GM12878 (cell line): ENCODE measurements around the gene OTOP3. TPM values are rescaled to one million over a fixed set of nuclear protein-coding genes. Genes with fewer than 3 reads are reported as not detected.

Experiments
- ATAC-seq: fragments of 200-7000 bp; cut with Tn5 transposase; 3 replicates; pipeline ENCODE4 v1.9.1; 2020; ENCODE audit warnings: mild to moderate bottlenecking, moderate library complexity
- BruUV-seq: library from RNA; stranded (reverse); fragments of 400-500 nt; replicated peaks from 2 replicates; lab custom pipeline; 2021; lab: Mats Ljungman, UMichigan
- CTCF ChIA-PET: fragments of 300-600 bp; sonication (Branson Sonifier 250); formaldehyde crosslinking; extraction: SDS; loops from one replicate; lab custom pipeline; 2021; ENCODE audit warnings: inconsistent platforms; lab: Yijun Ruan, JAX
- POLR2A ChIA-PET: fragments of 350-600 bp; formaldehyde crosslinking; extraction: SDS; loops from one replicate; lab custom pipeline; 2021; ENCODE audit warnings: inconsistent platforms; lab: Charles Lee
- RAD21 ChIA-PET: fragments of 300-600 bp; sonication (Branson Sonifier 250); formaldehyde crosslinking; loops from one replicate; lab custom pipeline; 2023; ENCODE audit warnings: antibody characterized with exemption; ENCODE audit not compliant: unreplicated experiment; lab: Charles Lee
- SMC1A ChIA-PET: fragments of 300-600 bp; sonication (Branson Sonifier 250); formaldehyde crosslinking; loops from one replicate; lab custom pipeline; 2023; ENCODE audit not compliant: unreplicated experiment, uncharacterized antibody; lab: Charles Lee
- DNase-seq: peaks from one replicate; pipeline ENCODE4 v3.0.0-alpha.2; 2011; ENCODE audit warnings: low read depth, low spot score
- FAIRE-seq: peaks from 3 replicates; lab custom pipeline; 2011; peaks lifted over from hg19 to GRCh38; lab: Jason Lieb, UNC
- H2AFZ ChIP-seq: 2 replicates; pipeline ENCODE4 v1.6.0; 2011; ENCODE audit warnings: low read depth, low read length, control low read depth; ENCODE audit not compliant: control insufficient read depth
- H3K27ac ChIP-seq: 2 replicates; pipeline ENCODE4 v1.5.1; 2011; ENCODE audit warnings: control low read depth; ENCODE audit not compliant: control insufficient read depth, insufficient read depth
- H3K27me3 ChIP-seq, 2 experiments: replicated peaks in 1 of 2; 2 replicates each; pipeline versions ENCODE4 v1.6.0 to v1.6.1; 2011; ENCODE audit warnings: low read length in 1 of 2; ENCODE audit not compliant: control insufficient read depth in 2 of 2, insufficient read depth in 2 of 2
- H3K36me3 ChIP-seq, 2 experiments: 2 replicates each; pipeline ENCODE4 v1.5.1; 2011; ENCODE audit warnings: low read length in 1 of 2; ENCODE audit not compliant: control insufficient read depth in 2 of 2, insufficient read depth in 2 of 2
- H3K4me1 ChIP-seq: 2 replicates; pipeline ENCODE4 v1.6.1; 2011; ENCODE audit warnings: mild to moderate bottlenecking, low read length, moderate library complexity, mixed read lengths; ENCODE audit not compliant: control insufficient read depth, insufficient read depth
- H3K4me2 ChIP-seq: 2 replicates; pipeline ENCODE4 v1.6.0; 2011; ENCODE audit warnings: control low read depth; ENCODE audit not compliant: control insufficient read depth, insufficient read depth
- H3K4me3 ChIP-seq: fragments of 200-600 bp; sonication (generic); 2 replicates; pipeline ENCODE4 v1.5.1; 2016
- H3K79me2 ChIP-seq: 2 replicates; pipeline ENCODE4 v1.6.0; 2011; ENCODE audit warnings: low read length; ENCODE audit not compliant: control insufficient read depth, insufficient read depth
- H3K9ac ChIP-seq: 2 replicates; pipeline ENCODE4 v1.8.0; 2011; ENCODE audit warnings: low read length, control low read depth, mixed read lengths; ENCODE audit not compliant: control insufficient read depth, insufficient read depth
- H3K9me3 ChIP-seq: replicated peaks from 3 replicates; pipeline ENCODE4 v1.5.1; 2011; ENCODE audit warnings: mild to moderate bottlenecking, low read length; ENCODE audit not compliant: control insufficient read depth, insufficient read depth
- H4K20me1 ChIP-seq: 2 replicates; pipeline ENCODE4 v1.6.0; 2011; ENCODE audit not compliant: control insufficient read depth, insufficient read depth
- CREB1 ChIP-seq: IDR thresholded peaks from 2 replicates; pipeline ENCODE4 v1.6.1; 2012; ENCODE audit warnings: low read depth, mild to moderate bottlenecking, inconsistent platforms
- EED ChIP-seq: sonication (generic); IDR thresholded peaks from 2 replicates; pipeline ENCODE4 v1.6.1; 2016; ENCODE audit warnings: antibody characterized with exemption, low read depth
- EP300 ChIP-seq, 2 experiments: fragments of 150-350 bp in 1 of 2; IDR thresholded peaks; 2 replicates each; pipeline ENCODE4 v1.6.1; 2011 to 2012; ENCODE audit warnings: low read depth in 2 of 2, low read length in 2 of 2, borderline replicate concordance in 1 of 2, improper control_type of control experiment in 1 of 2, inconsistent platforms in 1 of 2; ENCODE audit not compliant: control insufficient read depth in 1 of 2
- ETV6 ChIP-seq, 2 experiments: fragments of 450-650 bp in 1 of 2; IDR thresholded peaks in 1 of 2; conservative IDR thresholded peaks in 1 of 2; 2 replicates each; pipeline ENCODE4 v1.6.1; 2014; ENCODE audit warnings: antibody characterized with exemption in 1 of 2, borderline replicate concordance in 1 of 2, low read depth in 1 of 2, mild to moderate bottlenecking in 1 of 2, moderate library complexity in 1 of 2
- FOS ChIP-seq: IDR thresholded peaks from 3 replicates; pipeline ENCODE4 v1.6.1; 2011; ENCODE audit warnings: borderline replicate concordance; ENCODE audit not compliant: insufficient read length; ENCODE audit errors: extremely low read depth
- GABPA ChIP-seq: IDR thresholded peaks from 2 replicates; pipeline ENCODE4 v1.6.1; 2014; ENCODE audit warnings: antibody characterized with exemption, low read depth, mild to moderate bottlenecking, inconsistent platforms
- JUND ChIP-seq: IDR thresholded peaks from 2 replicates; pipeline ENCODE4 v1.6.1; 2012; ENCODE audit warnings: low read depth, mild to moderate bottlenecking, low read length, improper control_type of control experiment, moderate library complexity
- KLF5 ChIP-seq: fragments of 450-650 bp; IDR thresholded peaks from 2 replicates; pipeline ENCODE4 v1.6.1; 2014; ENCODE audit warnings: mild to moderate bottlenecking; ENCODE audit not compliant: partially characterized antibody
- MYC ChIP-seq: IDR thresholded peaks from 2 replicates; pipeline ENCODE4 v1.6.1; 2011; ENCODE audit warnings: mild to moderate bottlenecking, low read length, moderate library complexity, inconsistent platforms; ENCODE audit not compliant: insufficient read depth, insufficient replicate concordance, insufficient read length, severe bottlenecking
- POLR2A ChIP-seq: IDR thresholded peaks from 2 replicates; pipeline ENCODE4 v1.6.1; 2011; ENCODE audit warnings: low read depth, mild to moderate bottlenecking, low read length
- POLR2AphosphoS2 ChIP-seq: IDR thresholded peaks from 2 replicates; pipeline ENCODE4 v1.6.1; 2011; ENCODE audit warnings: low read depth, mild to moderate bottlenecking, low read length, improper control_type of control experiment, moderate library complexity
- SMAD1 ChIP-seq: fragments of 450-650 bp; IDR thresholded peaks from 2 replicates; pipeline ENCODE4 v1.6.1; 2018; ENCODE audit warnings: mild to moderate bottlenecking, low read depth; ENCODE audit not compliant: partially characterized antibody
- ZNF217 ChIP-seq: fragments of 450-650 bp; IDR thresholded peaks from 2 replicates; pipeline ENCODE4 v1.6.1; 2017; ENCODE audit warnings: antibody characterized with exemption, mild to moderate bottlenecking
- ZNF384 ChIP-seq: IDR thresholded peaks from 2 replicates; pipeline ENCODE4 v1.6.1; 2012; ENCODE audit warnings: low read depth, mild to moderate bottlenecking, low read length, improper control_type of control experiment, borderline replicate concordance
- ZSCAN29 ChIP-seq: fragments of 450-650 bp; IDR thresholded peaks from 2 replicates; pipeline ENCODE4 v1.6.1; 2017; ENCODE audit warnings: mild to moderate bottlenecking, moderate library complexity
- WGBS: methylation state at CpG from one replicate; pipeline ENCODE4 v1.1.6; 2016; ENCODE audit warnings: low lambda C conversion rate; ENCODE audit not compliant: insufficient replicate concordance, insufficient coverage; ENCODE audit errors: missing lambda C conversion rate; 5-methylcytosine and 5-hydroxymethylcytosine counted together
- in situ Hi-C: fragments of 300-500 bp; cut with MboI; formaldehyde crosslinking; loops from 9 replicates; pipeline ENCODE4 v1.14.3; 2018; ENCODE audit warnings: mixed read lengths
- intact Hi-C: fragments of 100-400 bp; cut with micrococcal nuclease; formaldehyde crosslinking; loops from one replicate; pipeline ENCODE4 v1.14.2; 2022; ENCODE audit not compliant: unreplicated experiment
- polyA plus RNA-seq, 11 experiments: library from polyadenylated mRNA; depleted of rRNA in 4 of 11; unstranded in 6 of 11; stranded (reverse) in 5 of 11; fragments of >200 nt; fragmentation: Nextera tagmentation in 4 of 11; fragmentation: Illumina TruSeq in 1 of 11; extraction: Ambion mirVana in 4 of 11; extraction: Trizol in 1 of 11; gene quantifications; 1 replicate in 1 of 11; 2 replicates in 10 of 11; pipeline versions ENCODE4 v1.2.1 to v1.2.3, GENCODE V29; 2011 to 2016; ENCODE audit warnings: inconsistent platforms in 2 of 11, missing spikeins in 2 of 11, low read depth in 1 of 11
- total RNA-seq, 4 experiments: library from RNA; depleted of rRNA in 3 of 4; stranded (reverse); fragments of >200 nt in 3 of 4; fragmentation: Illumina TruSeq in 1 of 4; extraction: Trizol in 1 of 4; gene quantifications; 2 replicates each; pipeline versions ENCODE4 v1.2.1 to v1.2.3, GENCODE V29; 2013 to 2021
- TF ChIP-seq, protein P1 (sequence below): fragments of 450-650 bp; IDR thresholded peaks from 2 replicates; pipeline ENCODE4 v1.6.1; 2017; ENCODE audit warnings: antibody characterized with exemption, mild to moderate bottlenecking, moderate library complexity
- TF ChIP-seq, protein P2 (sequence below): fragments of 450-650 bp; IDR thresholded peaks from 2 replicates; pipeline ENCODE4 v1.6.1; 2017; ENCODE audit warnings: mild to moderate bottlenecking

The OTOP3 gene
- total and polyA plus RNA-seq, 10 of the 15 experiments (the other 5 are each of a cell fraction or from before 2014, with no cell fraction given), result 0.03 to 0.06 TPM; not detected in 8

- Histone ChIP-seq H3K4me1 (no peaks in the 10 kb centered on the region), H2AFZ (no peak overlapping the region), H3K9ac (no peak overlapping the region), H4K20me1 (no peaks in the 10 kb centered on the region), H3K79me2 (no peaks in the 10 kb centered on the region), H3K27me3 (no peaks in the 10 kb centered on the region; a peak in 2 of 4 replicates), H3K4me2 (no peak overlapping the region), H3K9me3 (no peaks in the 10 kb centered on the region), H3K4me3 (no peak overlapping the region), H3K27ac (no peak overlapping the region), H3K36me3 (no peaks in the 10 kb centered on the region)
- DNase-seq (no peak), FAIRE-seq (no peak), ATAC-seq (no peak)
- RAD21 ChIA-PET, result interaction anchor here (1.2 kb wide), 1 partner anchor 94 kb away, joined by 3 read pairs; no protein-coding TSS in a partner anchor
- SMC1A ChIA-PET, result no interaction called here
- TF ChIP-seq, protein P1, sequence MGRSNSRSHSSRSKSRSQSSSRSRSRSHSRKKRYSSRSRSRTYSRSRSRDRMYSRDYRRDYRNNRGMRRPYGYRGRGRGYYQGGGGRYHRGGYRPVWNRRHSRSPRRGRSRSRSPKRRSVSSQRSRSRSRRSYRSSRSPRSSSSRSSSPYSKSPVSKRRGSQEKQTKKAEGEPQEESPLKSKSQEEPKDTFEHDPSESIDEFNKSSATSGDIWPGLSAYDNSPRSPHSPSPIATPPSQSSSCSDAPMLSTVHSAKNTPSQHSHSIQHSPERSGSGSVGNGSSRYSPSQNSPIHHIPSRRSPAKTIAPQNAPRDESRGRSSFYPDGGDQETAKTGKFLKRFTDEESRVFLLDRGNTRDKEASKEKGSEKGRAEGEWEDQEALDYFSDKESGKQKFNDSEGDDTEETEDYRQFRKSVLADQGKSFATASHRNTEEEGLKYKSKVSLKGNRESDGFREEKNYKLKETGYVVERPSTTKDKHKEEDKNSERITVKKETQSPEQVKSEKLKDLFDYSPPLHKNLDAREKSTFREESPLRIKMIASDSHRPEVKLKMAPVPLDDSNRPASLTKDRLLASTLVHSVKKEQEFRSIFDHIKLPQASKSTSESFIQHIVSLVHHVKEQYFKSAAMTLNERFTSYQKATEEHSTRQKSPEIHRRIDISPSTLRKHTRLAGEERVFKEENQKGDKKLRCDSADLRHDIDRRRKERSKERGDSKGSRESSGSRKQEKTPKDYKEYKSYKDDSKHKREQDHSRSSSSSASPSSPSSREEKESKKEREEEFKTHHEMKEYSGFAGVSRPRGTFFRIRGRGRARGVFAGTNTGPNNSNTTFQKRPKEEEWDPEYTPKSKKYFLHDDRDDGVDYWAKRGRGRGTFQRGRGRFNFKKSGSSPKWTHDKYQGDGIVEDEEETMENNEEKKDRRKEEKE, result no peak
- TF ChIP-seq KLF5 (no peak), POLR2AphosphoS2 (no peak), ZNF217 (no peak), EP300 (IDR thresholded peaks at IDR 0.05; ENCODE audit: borderline replicate concordance in 1 of 2, control insufficient read depth in 1 of 2, low read depth in 2 of 2, low read length in 2 of 2) (no peak), JUND (no peak), ETV6 (conservative IDR thresholded peaks at IDR 0.05 in 1 of 2, IDR thresholded peaks at IDR 0.05 in 1 of 2; ENCODE audit: borderline replicate concordance in 1 of 2, low read depth in 1 of 2) (no peak), POLR2A (no peak), EED (no peak), GABPA (no peak), SMAD1 (no peak), MYC (no peak), CREB1 (no peak), ZNF384 (no peak), ZSCAN29 (no peak), FOS (no peak)
- TF ChIP-seq, protein P2, sequence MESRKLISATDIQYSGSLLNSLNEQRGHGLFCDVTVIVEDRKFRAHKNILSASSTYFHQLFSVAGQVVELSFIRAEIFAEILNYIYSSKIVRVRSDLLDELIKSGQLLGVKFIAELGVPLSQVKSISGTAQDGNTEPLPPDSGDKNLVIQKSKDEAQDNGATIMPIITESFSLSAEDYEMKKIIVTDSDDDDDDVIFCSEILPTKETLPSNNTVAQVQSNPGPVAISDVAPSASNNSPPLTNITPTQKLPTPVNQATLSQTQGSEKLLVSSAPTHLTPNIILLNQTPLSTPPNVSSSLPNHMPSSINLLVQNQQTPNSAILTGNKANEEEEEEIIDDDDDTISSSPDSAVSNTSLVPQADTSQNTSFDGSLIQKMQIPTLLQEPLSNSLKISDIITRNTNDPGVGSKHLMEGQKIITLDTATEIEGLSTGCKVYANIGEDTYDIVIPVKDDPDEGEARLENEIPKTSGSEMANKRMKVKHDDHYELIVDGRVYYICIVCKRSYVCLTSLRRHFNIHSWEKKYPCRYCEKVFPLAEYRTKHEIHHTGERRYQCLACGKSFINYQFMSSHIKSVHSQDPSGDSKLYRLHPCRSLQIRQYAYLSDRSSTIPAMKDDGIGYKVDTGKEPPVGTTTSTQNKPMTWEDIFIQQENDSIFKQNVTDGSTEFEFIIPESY, result no peak
- CTCF ChIA-PET, result interaction anchor here (1.0 kb wide), 1 partner anchor 54 kb away, joined by 3 read pairs; no protein-coding TSS in a partner anchor
- in situ Hi-C loops, result no loop called here
- no TSS peak for BruUV-seq
- intact Hi-C loops, result no loop called here
- WGBS, result 40% methylated on average over 7 of the region's 7 CpGs
- POLR2A ChIA-PET, result no interaction called here
These were observed 30.9 kb upstream of the OTOP3 start for GRCh38 chr17:74904687-74905409.
